NCI-H1417 (cell line): ENCODE data around the gene SPATS2.
"Not testable (repeated sequence)": the region's sequence is repeated elsewhere in the genome, so short reads cannot be mapped to it uniquely, and the experiment has no call there.

Experiments used
- DNase-seq, 3 experiments: peaks; one replicate each; lab custom pipeline; 2025; lab: John Stamatoyannopoulos, UW

The SPATS2 gene

DNA sequence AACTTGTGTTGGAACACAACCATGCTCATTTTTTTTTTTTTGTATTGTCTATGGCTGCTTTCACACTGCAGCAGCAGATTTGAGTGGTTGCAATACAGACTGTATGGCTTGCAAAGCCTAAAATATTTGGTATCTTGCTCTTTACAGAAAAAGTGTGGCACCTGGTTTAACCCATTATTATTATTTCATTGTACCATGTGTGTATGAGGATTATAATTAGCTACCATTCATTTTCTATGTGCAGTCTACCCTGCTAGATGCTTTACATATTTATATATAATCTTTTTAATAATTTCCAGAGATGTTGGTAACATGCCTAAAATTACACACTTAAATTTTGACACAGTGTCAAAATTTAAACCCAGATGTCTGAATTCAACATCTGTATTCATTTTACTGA is 37.7 kb downstream of the SPATS2 start:
- DNase-seq: no peak

DNA sequence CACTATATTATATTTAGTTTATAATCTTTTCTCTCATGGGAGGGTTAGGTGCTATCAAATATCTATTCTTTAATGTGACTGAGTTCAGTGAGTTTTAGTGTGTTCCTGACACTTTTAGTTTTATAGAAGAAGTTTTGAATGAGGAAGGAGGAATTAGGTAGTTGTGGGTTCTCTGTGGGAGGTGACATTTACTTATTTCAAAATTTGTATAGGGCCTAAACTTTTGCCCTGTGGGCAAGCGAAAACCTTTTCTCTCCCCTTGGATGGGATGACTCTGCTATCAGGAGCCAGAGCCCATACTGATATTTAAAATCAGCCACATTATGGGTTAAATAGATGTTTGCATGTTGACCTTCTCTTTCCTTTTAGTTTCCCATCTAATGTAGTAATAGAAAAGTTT is 43.6 kb downstream of the SPATS2 start:
- no peak for DNase-seq

DNA sequence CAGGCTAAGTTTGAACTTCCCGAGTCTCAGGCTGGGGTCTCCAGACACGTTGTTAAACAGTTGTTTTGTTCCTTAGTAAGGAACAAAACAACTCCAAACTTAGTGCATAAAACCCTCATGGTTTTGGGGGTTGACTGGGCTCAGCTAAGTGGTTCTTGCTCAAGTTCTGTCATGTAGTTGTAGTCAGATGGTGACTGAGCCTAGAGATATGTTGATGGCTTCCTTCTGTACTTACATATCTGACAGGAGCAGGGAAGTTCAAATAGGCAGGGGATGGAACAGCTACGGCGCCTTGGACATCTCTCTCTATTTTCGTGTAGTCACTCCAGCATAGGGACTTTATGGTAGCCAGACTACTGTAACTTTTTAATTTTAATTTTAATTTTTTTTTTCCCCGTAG is 45.7 kb downstream of the SPATS2 start:
- no peak for DNase-seq

DNA sequence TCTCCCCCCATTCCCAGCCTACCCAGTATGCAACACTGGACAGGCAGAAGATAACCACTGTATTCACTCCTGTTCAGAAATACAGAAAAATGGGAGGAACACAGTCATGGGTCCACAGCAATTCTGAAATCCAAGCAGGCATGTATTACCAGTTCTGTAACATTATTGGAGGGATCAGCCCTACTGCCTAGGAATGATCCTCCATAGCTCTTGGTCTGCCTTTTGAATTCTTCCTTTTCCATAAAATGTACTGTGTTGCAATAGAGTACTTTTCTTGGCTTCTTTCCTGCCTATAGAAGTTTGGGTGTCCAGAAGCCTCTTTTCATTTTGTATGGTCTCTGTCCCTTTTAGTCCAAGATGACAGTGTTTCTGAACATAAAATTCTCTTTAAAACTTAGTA is 46.5 kb downstream of the SPATS2 start:
- DNase-seq: no peak

DNA sequence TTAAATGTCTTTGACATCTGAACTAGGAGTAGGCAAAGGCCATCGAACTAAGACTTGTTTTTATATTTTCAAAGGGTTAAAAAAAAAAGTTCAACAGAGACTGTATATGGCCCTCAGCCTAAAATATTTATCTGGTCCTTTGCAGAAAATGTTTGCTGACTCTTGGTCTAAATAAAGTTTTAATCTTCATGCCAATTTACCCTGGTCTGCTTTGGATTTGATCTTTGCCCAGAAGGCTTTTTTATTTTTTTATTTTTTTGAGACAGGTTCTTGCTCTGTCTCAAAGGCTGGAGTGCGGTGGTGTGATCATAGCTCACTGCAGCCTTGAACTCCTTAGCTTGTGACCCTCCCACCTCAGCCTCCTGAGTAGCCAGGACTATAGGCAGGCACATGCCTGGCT is 47.1 kb downstream of the SPATS2 start:
- DNase-seq: no peak

DNA sequence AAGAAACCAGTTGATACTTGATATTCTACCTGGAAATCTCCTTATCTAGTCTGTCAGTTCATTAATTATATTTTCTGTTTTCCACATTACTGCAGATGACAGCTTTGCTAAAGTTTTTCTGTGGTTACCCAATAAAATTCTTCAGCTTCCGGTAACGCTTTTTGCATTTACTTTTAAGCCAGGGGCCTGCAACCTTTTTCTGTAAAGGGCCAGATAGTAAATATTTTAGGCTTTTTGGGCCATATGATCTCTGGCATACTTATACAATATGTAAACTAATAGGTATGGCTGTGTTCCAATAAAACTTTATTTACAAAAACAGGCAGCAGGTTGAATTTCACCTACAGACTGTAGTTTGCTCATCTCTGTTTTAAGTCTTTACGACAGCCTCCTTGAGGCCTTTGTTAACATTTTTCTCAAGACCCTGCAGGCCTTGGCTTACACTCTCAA is 48.3 kb downstream of the SPATS2 start:
- no peak for DNase-seq

DNA sequence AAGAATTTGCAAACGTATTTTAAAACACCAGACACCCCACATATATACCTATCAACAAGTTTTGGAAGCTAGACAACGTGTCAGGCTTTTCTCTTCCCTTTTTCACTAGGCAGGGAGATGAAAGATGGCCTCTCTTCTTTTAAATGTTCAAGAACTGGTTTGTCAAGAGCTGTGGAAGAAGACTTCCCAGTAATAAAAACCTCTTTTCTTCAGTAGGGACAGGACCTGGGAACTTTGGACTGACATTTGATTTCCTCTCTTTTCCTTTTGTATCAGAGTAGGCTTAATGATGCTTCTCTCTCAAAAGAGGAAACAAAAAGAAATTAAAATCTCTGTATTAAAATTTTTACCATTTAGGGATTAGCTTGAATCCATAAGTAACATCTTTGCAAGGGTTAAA is 49.6 kb downstream of the SPATS2 start:
- no peak for DNase-seq

DNA sequence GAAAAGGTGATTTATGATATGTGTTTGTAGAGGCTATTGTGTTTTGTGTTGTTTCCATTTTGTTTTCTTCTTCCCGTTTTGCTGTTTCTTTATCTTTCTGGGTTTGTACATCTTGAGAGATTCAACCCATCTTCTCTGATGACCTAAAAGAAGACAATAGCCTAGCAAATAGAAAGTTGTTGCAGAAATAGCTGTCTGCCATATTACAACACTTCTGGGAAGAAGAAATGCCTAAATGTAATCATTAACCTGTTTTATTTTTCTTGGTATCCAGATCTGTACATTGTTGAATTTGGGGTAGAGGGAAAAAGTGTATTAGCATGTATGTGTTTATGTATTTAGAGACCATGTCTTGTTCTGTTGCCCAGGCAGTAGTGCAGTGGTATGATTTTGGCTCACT is 50.3 kb downstream of the SPATS2 start:
- no peak for DNase-seq

DNA sequence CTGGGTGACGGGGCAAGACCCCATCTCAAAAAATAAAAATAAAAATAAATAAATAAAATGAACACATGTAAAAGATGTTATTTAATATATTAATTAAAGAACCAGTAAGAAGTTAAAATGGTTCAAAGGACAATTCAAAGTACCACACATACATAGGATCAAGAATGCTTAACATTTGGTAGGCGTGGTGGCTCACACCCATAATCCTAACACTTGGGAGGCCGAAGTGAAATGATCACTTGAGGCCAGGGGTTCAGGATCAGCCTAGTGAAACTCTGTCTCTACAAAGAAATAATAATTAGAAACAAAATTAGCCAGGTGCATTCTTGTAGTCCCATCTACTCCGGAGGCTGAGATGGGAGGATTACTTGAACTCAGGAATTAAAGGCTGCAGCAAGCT is 53.3 kb downstream of the SPATS2 start:
- DNase-seq: no peak

DNA sequence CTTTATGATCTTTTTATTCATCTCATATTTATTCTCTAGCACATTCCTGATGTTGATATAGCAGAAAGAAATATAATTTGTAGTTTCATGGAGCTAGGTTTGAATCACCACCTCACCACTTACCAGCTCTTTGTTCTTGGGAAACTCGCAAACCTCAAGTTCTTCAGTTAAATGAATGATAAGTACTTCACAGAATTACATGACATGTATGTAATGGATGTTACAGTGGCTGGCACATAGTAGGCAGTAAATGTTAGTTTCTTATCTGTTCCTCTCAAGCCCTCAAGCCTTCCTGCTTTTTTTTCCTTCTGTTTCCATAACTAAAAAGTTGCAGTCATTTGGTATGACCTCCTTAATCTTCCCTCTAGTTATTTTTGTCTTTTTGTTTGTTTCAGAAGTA is 54.9 kb downstream of the SPATS2 start:
- no peak for DNase-seq

DNA sequence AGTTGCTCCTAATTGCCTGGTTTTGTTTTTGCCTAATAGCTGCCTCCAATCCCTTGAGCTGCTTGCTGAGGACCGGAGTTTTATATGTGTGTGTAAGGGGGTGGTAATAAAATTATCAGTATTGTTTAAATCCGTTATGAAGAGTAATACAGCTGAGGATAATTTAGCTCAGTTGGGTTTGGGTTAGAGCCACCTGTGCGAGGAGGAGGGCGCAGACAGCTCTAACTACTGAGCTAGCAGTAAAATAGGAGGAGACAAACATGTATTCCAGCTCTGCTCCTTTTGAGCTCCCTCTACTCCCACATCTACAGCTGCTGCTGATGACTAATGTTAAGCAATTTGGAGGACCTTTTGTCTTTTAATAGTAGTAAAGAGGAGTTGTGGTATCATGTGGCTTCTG is 61.5 kb downstream of the SPATS2 start:
- peak in 2 of 3 experiments; percentile 3 to 35 for DNase-seq

DNA sequence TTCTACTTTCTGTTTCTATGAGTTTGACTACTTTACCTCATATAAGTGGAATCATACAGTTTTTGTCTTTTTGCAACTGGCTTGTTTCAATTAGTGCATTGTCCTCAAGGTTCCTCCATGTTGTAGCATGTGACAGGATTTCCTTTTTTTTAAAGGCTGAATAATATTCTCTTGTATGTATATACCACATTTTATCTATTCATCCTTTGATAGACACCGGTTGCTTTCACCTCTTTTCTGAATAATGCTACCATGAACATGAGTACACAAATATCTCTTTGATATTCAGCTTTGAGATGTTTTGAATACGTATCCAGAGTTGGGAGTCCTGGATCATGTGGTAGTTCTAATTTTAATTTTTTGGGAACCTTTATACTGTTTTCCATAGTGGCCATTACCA is 65.4 kb downstream of the SPATS2 start:
- no peak for DNase-seq

DNA sequence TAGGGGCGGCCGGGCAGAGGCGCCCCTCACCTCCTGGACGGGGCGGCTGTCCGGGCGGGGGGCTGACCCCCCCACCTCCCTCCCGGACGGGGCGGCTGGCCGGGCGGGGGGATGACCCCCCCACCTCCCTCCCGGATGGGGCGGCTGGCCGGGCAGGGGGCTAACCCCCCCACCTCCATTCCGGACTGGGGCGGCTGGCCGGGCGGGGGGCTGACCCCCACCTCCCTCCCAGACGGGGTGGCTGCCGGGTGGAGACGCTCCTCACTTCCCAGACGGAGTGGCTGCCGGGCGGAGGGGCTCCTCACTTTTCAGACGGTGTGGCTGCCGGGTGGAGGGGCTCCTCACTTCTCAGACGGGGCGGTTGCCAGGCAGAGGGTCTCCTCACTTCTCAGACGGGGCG is 69.5 kb downstream of the SPATS2 start:
- not testable (repeated sequence) for DNase-seq

DNA sequence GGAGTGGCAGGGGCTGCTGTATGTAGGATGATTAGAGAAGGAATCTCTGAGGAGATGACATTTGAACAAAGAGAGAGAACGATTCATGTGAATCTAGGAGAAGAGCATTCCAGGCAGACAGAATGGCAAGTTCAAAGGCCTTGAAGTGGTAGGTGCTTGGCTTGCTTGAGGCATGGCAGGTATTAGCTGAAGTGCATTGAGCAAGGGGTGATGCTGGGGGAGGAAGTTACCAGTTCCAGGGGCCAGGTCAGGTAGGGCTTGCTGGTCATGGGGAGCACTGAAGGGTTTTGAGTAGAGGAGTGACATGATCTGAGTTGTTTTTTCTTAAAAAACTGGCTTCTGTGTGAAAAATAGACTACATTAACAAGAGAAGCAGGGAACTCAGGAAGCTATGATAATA is 71.8 kb downstream of the SPATS2 start:
- no peak for DNase-seq

DNA sequence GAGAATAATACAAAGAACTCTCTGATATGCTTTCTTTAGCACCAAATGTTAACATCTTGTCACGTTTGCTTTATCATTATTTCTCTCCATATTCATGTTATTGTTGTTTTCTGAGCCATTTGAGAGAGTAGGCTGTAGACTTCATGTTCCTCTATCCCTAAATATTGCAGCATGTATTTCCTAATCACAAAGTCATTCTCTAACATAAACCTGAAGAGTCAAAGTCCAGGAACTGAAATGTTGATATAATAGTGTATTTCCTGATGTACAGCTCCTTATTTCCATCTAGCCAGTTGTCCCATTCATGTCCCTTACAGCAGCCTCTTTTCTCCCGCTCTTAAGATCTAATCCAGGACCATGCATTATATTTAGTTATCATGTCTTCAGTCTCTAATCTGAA is 72.8 kb downstream of the SPATS2 start:
- DNase-seq: no peak

DNA sequence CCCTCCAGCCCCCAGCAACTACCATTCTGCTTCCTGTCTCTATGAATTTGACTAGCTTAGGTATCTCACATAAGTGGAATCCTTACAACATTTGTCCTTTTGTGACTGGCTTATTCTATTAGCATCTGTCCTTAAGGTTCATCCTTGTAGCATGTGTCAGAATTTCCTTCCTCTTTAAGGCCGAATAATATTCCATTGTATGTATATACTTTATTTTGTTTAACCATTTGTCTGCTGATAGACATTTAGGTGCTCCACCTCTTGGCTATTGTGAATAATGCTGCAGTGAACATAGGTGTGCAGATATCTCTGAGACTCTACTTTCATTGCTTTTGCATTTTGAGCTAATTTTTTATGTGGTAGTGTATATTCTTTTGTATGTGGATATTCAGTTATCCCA is 75.7 kb downstream of the SPATS2 start:
- no peak for DNase-seq

DNA sequence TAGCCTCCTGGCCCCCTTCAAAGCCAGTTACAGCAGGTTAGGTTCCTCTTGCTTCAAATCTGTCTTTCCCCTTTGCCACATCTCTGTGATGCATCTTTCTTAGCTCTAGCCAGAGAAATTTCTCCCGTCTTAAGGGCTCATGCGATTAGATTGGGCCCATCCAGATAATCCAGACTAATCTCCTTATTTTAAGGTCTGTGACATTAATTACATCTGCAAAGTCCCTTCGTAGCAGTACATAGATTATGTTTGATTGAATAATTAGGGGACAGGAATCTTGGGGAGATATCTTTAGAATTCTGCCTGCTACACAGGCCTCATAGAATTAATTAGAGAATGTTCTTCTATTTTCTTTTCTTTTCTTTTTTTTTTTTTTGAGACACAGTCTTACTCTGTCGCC is 79.3 kb downstream of the SPATS2 start:
- no peak for DNase-seq

DNA sequence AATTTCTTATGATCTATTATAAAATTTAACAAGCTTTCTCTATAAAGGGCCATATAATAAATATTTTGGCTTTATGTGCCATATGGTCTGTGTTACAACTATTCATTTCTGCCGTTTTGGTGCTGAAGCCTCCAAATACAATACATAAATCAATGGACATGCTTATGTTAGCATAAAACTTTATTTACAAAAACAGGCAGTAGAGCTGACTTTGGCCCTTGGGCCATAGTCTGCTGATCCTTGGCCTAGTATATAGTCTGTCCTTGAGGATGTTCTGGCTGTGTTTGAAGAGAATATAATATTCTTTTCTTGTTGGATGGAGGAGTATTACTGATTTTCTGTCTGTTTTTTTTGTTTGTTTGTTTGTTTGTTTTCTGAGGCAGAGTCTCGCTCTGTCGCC is 81.6 kb downstream of the SPATS2 start:
- DNase-seq: no peak

DNA sequence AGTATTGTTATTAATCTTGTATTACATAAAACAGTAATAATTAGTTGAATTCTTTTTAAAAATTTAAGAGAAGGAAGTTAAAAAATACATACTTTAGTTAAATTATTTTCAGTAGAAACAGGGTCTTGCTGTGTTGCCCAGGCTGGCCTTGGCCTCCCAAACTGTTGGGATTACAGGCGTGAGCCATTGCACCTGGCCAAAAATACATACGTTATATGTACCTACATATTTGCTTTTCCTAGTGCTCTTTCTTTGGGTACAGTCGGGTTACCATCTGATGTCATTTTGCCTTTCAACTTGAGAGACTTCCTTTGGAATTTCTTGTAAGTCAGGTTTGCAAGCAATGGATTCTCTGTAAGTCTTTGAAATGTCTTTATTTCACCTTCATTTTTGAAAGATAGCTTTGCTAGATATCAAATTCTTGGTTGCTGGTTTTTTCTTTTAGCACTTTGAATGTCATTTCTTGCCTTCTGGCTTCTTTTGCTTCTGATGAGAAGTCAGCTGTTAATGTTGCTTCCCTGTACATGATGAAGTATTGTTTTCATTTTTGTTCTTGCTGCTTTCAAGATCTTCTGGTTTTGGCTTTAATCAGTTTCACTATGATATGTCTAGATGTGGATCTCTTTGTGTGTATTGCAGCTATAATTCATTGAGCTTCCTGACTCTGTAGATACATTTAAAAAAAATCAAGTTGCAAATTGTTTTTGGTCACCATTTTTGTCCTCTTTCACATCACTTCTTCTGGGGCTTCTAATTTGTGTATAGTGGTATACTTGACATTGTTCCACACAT is 84.4 kb downstream of the SPATS2 start:
- no peak for DNase-seq

DNA sequence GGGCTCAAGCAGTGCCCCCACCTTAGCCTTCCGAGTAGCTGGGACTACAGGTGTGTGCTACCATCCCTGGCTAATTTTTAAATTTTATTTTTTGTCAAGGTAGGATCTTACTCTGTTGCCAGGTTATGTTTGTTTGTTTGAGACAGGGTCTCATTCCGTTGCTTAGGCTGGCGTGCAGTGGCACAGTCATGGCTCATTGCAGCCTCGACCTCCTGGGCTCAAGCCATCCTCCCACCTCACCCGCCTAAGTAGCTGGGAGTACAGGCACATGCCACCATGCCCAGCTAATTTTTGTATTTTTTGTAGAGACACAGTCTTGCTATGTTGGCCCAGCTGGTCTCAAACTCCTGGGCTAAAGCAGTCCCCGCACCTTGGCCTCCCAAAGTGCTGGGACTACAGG is 88.2 kb downstream of the SPATS2 start:
- no peak for DNase-seq

DNA sequence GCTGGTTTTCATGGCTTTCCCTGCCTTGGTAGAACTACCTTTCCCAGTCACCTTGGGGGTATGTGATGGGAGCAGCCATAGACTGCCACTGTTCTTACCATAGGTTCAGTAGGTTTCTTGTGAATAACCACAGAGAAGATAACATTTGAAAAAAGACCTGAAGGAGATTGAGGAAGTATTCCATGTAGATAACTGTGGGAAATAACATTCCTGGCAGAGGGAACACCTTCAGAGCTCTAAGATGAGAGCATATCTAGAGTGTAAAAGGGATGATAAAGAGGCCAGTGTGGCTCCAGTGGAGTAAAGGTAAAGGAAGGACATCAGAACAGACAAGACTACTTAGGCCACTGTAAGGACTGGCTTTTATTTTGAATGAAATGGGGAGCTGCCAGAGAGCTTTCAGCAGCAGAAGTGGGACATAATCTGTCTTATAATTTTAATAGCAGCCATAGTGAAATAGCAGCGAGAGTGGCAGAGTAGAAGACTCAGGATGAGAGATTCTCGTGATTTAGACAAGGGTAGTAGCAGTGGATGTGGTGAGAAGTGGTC is 88.9 kb downstream of the SPATS2 start:
- no peak for DNase-seq

DNA sequence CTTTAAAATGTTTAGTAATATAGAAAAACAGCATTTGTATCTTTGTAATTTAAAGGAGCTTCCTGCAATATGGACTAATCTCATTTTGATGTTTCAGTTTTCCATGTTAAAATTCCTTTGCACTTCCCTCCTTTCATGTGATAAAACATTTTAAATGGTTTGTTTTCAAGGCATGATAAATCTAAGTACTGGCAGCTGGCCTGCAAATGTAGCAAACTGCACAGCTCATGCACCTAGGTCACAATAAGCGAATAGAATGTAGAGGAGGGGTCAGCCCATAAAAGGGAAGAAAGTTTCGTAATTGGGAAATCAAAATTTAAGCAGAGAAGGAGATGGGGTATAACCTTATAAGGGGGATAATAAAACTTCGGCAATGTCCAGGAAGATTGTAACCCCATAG is 91.6 kb downstream of the SPATS2 start:
- DNase-seq: no peak

DNA sequence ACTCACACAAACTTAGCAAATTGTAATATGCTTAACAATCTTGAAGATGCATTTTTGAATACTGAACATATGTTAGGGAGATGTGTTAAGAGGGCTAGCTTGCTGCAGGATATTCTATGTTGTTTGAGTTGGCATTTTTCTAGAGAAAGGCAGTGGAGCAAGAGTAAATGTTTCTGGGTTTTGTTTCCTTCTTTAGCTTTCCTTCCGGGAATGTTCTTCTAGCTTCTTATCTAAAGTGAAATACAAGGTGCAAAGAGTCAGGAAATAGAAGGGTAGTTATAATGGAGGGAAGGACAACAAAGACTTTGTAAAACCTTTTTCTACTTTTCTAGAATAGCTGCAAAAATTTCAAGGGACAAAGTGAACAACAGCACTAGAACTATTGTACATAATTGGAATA is 94.0 kb downstream of the SPATS2 start:
- DNase-seq: no peak

DNA sequence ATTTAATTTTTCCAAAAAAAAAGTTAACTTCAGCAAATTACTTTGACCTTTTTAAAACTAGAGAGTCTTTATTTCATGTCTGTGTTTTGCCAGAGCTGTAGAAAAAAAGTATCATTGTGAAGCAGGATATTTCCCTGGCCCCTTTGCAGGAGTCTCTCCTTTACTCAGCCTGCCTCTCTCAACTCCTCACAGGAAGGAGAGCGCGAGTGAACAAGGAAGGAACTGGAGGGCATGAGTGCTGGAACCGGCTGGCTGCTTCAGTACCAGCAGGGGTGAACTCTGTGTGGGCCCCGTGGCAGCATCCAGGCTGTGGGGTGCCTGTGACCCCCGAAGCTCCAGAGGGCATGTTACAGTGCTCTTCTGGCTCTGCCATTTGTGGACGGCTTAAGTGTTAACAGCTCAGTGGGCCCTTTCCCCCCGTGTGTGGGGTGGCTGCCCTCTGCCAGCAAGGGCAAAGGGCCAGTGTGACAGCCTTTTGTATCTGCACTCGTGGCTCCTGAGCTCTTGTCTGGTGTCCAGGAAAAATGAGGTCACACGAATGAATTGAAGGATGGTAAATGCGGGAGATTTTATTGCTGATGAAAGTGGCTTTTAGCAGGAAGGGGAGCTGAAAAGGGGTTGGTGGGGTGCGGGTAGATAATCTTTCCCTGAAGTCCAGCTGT is 95.0 kb downstream of the SPATS2 start:
- DNase-seq: no peak
